ENCODE results near the gene ZNF559.
"Not testable (repeated sequence)": the region's sequence is repeated elsewhere in the genome, so short reads cannot be mapped to it uniquely, and the experiment has no call there.

The ZNF559 gene

DNA sequence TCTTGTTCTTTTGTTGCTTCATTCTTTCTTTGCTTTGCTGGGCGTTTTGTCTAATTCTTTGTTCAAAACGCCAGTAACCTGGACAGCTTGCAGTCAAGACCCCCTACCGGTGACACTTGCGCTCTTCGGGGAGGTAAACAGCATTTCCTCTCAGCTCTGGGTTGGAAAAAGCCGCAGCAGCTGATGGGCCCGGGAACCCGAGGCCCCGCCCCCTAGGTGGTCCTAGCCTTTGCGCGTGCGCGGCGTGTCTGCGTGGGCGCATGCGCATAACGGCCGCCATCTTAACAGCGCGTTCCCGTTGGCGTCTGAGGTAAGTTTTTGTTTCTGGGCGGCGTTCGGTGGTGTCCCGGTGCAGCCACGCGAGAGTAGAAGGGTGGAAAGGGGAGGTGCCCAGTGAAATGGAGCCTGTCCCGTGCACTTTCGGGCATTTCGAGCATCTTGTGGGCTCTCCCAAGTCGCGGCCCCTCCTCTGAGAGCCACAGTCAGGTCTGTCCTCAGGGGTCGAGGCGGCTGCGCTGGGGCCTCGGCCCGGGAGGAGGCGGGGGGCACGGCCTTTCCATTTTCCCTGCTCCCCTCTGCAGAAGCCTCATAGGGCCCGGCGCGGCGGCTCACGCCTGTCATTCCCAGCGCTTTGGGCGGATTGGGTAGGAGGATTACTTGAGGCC lies at the start of gene ZNF559:
TSS of gene ZNF559 (plus strand) at position 261 of the 665 bp plus-strand sequence. CDS start 14,371 bp downstream, outside the sequence.
- DNase-seq (peak; percentile 96), ATAC-seq (peak; percentile 97)
- Mint-ChIP-seq H3K27ac (peak within 1 kb of the TSS; percentile 88), H3K9me3 (peaks cover 34% of the 10 kb centered on the region), H3K4me3 (peak within 1 kb of the TSS; percentile 88), H3K4me1 (peaks cover 31% of the 10 kb centered on the region), H3K27me3 (no peaks in the 10 kb centered on the region), H3K36me3 (ENCODE audit: low read depth) (peaks cover 44% of the 10 kb centered on the region)

DNA sequence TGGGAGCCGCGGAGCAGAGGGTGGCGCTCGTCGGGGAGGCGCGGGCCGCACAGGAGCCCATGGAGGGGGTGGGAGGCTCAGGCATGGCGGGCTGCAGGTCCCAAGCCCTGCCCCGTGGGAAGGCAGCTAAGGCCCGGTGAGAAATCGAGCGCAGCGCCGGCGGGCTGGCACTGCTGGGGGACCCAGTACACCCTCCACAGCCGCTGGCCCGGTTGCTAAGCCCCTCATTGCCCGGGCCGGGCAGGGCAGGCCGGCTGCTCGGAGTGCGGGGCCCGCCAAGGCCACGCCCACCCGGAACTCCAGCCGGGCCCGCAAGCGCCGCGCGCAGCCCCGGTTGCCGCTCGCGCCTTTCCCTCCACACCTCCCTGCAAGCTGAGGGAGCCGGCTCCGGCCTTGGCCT lies 40.5 kb upstream of the ZNF559 start:
- not testable (repeated sequence) for H3K4me1 Mint-ChIP-seq, H3K27ac Mint-ChIP-seq, DNase-seq, ATAC-seq
- H3K4me3 Mint-ChIP-seq = peak overlapping the region; percentile 51
- H3K36me3 Mint-ChIP-seq (ENCODE audit: low read depth) = peaks cover 20% of the 10 kb centered on the region
- peaks cover 55% of the 10 kb centered on the region for H3K9me3 Mint-ChIP-seq
- peaks cover 12% of the 10 kb centered on the region for H3K27me3 Mint-ChIP-seq

DNA sequence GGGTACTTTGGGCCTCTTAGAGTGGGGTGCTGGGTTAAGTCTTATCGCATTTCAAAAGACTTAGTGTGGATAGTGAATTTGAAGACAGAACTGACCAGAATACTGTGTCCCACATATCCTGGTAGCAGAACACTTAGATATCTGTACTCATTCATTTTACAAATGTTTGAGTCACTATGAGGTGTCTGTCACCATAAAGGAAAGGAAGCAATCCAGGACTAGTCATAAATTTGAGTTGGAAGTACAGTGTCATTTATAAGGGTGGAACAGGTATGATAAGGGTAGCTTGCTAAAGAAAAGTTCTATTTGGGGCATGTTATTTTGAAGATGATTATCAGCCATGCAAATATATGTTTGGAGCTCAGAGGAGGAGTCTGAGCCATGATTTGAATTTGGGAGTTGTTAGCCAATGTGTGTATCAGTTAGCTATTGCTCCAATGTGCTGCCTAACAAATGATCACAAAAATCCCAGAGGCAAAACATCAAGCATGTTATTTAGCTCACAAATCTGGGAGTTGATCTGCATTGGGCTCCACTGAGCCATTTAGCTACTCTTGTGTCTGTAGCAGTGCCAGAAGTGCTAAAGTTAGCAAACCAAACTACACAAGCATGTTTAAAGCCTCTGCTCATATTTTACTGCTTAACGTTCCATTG lies 34.6 kb upstream of the ZNF559 start:
- Mint-ChIP-seq H3K27me3 (no peaks in the 10 kb centered on the region), H3K27ac (no peak overlapping the region), H3K4me3 (no peak overlapping the region), H3K4me1 (no peaks in the 10 kb centered on the region), H3K9me3 (peaks cover 53% of the 10 kb centered on the region), H3K36me3 (ENCODE audit: low read depth) (peaks cover 55% of the 10 kb centered on the region)
- ATAC-seq (no peak), DNase-seq (no peak)

DNA sequence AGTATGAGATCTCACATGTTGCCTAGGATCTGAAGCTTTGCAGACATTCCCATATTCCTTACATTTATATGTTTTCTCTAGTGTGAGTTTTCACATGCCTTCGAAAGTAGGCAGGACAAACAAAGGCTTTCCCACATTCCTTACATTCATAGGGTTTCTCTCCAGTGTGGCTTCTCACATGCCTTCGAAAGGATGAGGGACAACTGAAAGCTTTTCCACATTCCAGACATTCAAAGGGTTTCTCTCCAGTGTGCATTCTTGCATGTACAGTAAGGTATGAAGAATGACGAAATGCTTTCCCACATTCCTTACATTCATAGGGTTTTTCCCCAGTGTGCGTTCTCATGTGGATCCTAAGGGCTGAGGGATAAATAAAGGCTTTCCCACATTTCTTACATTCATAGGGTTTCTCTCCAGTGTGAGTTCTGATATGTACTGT lies 28.5 kb upstream of the ZNF559 start:
- Mint-ChIP-seq H3K27ac (no peak overlapping the region), H3K4me3 (no peak overlapping the region), H3K36me3 (ENCODE audit: low read depth) (peaks cover 88% of the 10 kb centered on the region), H3K27me3 (no peaks in the 10 kb centered on the region), H3K4me1 (no peaks in the 10 kb centered on the region), H3K9me3 (peaks cover 69% of the 10 kb centered on the region)
- ATAC-seq (no peak), DNase-seq (no peak)

DNA sequence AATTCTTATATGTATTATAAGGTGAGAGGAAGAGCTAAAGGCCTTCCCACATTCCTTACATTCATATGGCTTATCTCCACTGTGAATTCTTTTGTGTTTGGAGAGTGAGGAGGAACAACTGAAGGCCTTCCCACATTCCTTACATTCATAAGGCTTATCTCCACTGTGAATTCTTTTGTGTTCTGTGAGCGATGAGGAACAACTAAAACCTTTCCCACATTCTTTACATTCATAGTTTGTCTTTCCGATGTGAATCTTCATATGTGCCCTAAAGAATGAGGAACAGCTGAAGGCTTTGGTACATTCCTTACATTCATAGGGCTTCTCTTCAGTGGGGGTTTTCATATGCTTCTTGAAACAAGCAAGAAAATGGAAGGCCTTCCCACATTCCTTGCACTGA lies 27.6 kb upstream of the ZNF559 start:
- Mint-ChIP-seq H3K27ac (no peak overlapping the region), H3K36me3 (ENCODE audit: low read depth) (peaks cover 91% of the 10 kb centered on the region), H3K4me1 (no peaks in the 10 kb centered on the region), H3K9me3 (peaks cover 72% of the 10 kb centered on the region), H3K27me3 (no peaks in the 10 kb centered on the region), H3K4me3 (no peak overlapping the region)
- DNase-seq = no peak
- ATAC-seq = no peak

DNA sequence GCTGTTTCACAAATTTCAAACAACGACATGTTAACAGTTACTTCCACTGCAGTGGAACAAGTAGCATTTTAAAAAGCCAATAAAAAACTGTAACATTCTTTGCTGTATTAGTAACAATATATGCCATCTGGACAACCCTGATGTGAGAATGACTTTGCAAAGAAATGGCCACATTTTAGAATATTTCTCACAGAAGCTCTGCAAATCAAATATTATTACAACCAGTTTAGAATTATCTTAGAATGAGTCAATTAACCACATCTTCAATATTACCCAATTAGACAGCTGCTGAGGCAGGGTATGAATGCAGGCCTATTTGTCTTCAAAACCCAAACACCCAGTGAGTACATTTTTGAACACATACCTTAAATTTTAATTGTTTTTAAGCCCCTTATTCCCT lies 17.5 kb upstream of the ZNF559 start:
- Mint-ChIP-seq H3K27ac (no peak overlapping the region), H3K4me1 (peaks cover 27% of the 10 kb centered on the region), H3K36me3 (ENCODE audit: low read depth) (peaks cover 49% of the 10 kb centered on the region), H3K9me3 (peaks cover 23% of the 10 kb centered on the region), H3K27me3 (peaks cover 2% of the 10 kb centered on the region), H3K4me3 (no peak overlapping the region)
- DNase-seq (no peak), ATAC-seq (no peak)

DNA sequence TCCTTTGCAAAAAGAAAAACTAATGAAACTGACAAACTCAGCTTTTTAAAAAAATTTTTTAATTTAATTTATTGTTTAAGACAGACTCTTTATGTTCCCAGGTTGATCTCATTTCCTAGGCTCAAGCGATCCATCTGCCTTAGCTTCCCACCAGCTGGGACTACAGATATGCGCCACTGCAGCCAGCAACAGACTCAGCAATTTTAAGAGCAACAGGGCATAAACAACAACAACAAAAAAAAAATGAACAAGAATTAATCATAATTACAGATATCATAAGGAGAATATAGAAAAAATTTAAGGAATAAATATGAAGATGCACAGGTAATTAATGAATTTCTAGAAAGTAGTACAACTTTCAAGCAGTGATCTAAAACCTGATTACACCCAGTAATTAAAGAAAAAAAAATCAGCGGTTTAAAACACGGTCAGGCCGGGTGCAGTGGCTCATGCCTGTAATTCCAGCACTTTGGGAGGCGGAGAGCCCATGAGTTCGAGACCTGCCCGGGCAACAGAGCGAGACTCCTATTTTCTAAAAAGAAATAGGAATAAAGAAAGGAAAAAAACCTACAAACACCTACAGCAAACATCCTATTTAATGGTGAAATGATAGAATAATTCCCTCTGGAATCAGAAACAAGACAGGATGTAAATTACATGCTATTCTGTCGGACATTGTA lies 15.7 kb upstream of the ZNF559 start:
- Mint-ChIP-seq H3K36me3 (ENCODE audit: low read depth) (peaks cover 32% of the 10 kb centered on the region), H3K4me1 (peaks cover 29% of the 10 kb centered on the region), H3K27me3 (peaks cover 2% of the 10 kb centered on the region), H3K9me3 (peaks cover 11% of the 10 kb centered on the region), H3K4me3 (peak overlapping the region; percentile 89), H3K27ac (no peak overlapping the region)
- DNase-seq = no peak
- ATAC-seq = no peak

DNA sequence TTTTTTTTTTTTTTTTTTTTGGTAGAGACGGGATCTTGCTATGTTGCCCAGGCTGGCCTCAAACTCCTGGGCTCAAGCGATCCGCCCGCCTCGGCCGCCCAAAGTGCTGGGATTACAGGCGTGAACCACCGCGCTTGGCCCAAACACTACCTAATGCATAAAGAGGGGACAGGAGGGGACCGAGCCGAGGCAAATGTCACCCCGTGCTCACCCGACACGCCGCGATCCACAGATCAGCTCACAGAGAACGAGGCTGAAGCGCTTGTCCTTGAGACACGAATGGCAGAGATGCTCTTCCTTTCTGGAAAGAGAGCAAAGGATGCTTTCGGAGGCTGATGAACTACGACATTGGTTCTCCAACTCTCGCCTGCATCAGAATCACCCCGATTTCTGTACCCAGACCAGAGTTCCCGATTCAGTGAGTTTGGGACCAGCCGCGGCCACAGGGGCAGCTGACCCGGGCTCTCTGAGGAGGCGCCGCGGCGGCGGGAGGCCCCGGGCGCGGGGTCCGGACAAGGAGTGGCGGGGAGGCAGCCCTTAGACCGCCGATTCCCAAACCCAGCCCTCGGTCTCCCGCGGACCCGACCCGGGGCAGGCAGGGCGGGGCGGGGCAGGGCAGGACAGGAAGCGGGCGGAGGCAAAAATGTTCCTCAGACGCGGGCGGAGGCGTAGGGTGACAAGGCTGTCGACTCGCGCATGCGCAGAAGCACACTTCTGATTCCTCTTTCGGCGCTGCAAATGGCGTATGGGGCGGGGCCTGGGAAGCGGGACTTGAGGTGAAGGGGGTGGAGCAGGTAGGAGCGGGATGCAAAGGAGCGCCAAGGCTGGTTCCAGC lies 14.6 kb upstream of the ZNF559 start, which contains the start of gene ZNF699:
TSS of gene ZNF699 (minus strand) at position 700 of the 835 bp plus-strand sequence. CDS start 4,719 bp downstream, outside the sequence.
- ATAC-seq = peak; percentile 91
- peaks cover 18% of the 10 kb centered on the region for H3K9me3 Mint-ChIP-seq
- peaks cover 29% of the 10 kb centered on the region for H3K4me1 Mint-ChIP-seq
- H3K27ac Mint-ChIP-seq = peak within 1 kb of the TSS; percentile 97
- peak within 1 kb of the TSS; percentile 89 for H3K4me3 Mint-ChIP-seq
- peak; percentile 98 for DNase-seq
- peaks cover 20% of the 10 kb centered on the region for H3K36me3 Mint-ChIP-seq (ENCODE audit: low read depth)
- H3K27me3 Mint-ChIP-seq = peaks cover 2% of the 10 kb centered on the region

DNA sequence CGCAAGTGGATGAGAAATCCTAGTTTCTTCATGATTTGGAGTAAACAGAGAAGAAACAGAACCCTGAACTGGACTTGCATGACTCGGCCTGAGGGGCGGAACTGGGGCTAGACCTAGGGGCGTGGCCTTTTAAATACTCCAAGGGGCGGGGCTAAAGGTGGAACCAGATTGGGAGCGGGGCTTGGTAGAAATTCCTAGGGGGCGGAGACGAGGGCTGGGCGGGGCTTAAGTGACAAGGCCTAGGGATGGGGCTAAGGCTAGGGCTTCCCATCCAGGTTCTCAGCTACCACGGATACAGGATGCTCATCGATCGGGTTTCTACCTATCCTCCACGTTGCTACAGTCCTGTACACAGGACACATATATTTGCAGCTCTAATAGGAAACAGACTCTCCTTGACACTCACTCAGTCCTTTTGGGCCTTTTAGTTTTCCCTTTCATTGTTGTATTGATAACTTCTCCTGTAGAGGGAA lies 14.0 kb upstream of the ZNF559 start:
- Mint-ChIP-seq H3K4me1 (peaks cover 29% of the 10 kb centered on the region), H3K4me3 (peak overlapping the region; percentile 89), H3K36me3 (ENCODE audit: low read depth) (peaks cover 14% of the 10 kb centered on the region), H3K9me3 (peaks cover 18% of the 10 kb centered on the region), H3K27me3 (peaks cover 2% of the 10 kb centered on the region), H3K27ac (peak overlapping the region; percentile 97)
- DNase-seq = peak; percentile 89
- ATAC-seq = peak; percentile 76

DNA sequence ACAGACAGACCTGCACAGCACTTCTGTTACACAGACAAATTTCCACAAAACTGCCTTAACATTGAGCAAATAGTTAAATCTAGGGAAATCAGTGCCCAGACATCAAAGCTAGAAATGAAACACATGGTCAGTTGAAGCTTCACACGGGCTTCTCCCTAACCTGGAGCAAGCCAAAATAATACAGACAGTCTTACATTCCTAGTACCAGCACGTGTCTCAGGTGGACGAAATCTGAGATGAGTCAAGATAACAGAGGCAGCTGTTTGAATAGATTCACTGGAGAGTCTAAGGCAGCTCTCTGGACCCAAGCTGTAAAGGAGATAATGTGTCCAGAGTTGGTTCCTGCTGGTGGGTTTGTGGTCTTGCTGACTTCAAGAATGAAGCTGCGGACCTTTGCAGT lies 10.2 kb upstream of the ZNF559 start:
- ATAC-seq = no peak
- H3K9me3 Mint-ChIP-seq = peaks cover 35% of the 10 kb centered on the region

DNA sequence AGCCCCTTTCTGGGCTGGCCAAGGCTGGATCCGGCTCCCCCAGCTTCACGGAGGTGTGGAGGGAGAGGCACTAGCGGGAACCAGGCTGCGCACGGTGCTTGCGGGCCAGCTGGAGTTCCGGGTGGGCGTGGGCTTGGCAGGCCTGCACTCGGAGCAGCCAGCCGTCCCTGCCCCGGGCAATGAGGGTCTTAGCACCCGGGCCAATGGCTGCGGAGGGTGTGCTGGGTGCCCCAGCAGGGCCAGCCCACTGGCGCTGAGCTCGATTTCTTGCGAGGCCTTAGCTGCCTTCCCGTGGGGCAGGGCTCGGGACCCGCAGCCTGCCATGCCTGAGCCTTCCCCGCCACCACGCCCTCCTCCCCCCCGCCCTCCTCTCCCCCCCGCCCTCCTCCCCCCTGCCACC lies 2.6 kb upstream of the ZNF559 start:
- ATAC-seq (no peak), DNase-seq (no peak)
- Mint-ChIP-seq H3K27ac (no peak overlapping the region), H3K36me3 (ENCODE audit: low read depth) (peaks cover 23% of the 10 kb centered on the region), H3K27me3 (no peaks in the 10 kb centered on the region), H3K9me3 (peaks cover 32% of the 10 kb centered on the region), H3K4me3 (no peak overlapping the region), H3K4me1 (peaks cover 26% of the 10 kb centered on the region)

More for the DNA sequence above, 10.2 kb upstream of the ZNF559 start:
- peaks cover 2% of the 10 kb centered on the region for H3K27me3 Mint-ChIP-seq
- no peak overlapping the region for H3K27ac Mint-ChIP-seq
- no peak overlapping the region for H3K4me3 Mint-ChIP-seq
- no peaks in the 10 kb centered on the region for H3K36me3 Mint-ChIP-seq (ENCODE audit: low read depth)
- DNase-seq = no peak
- H3K4me1 Mint-ChIP-seq = peaks cover 14% of the 10 kb centered on the region

DNA sequence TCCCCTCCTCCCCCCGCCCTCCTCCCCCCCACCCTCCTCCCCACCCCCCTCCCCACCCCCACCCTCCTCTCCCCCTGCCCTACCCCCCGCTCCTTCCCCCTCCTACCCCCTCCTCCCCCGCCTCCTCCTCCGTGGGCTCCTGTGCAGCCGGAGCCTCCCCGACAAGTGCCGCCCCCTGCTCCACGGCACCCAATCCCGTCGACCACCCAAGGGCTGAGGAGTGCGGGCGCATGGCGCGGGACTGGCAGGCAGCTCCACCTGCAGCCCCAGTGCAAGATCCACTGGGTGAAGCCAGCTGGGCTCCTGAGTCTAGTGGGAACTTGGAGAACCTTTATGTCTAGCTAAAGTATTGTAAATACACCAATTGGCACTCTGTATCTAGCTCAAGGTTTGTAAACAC lies 2.2 kb upstream of the ZNF559 start:
- H3K36me3 Mint-ChIP-seq (ENCODE audit: low read depth) = peaks cover 24% of the 10 kb centered on the region
- H3K9me3 Mint-ChIP-seq = peaks cover 32% of the 10 kb centered on the region
- not testable (repeated sequence) for ATAC-seq

DNA sequence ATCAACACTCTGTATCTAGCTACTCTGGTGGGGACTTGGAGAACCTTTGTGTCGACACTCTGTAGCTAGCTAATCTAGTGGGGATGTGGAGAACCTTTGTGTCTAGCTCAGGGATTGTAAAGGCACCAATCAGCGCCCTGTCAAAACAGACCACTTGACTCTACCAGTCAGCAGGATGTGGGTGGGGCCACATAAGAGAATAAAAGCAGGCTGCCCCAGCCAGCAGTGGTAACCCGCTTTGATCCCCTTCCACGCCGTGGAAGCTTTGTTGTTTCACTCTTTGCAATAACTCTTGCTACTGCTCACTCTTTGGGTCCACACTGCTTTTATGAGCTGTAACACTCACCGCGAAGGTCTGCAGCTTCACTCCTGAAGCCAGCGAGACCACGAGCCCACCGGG lies 1.8 kb upstream of the ZNF559 start:
- H3K4me3 Mint-ChIP-seq, H3K27me3 Mint-ChIP-seq, DNase-seq, ATAC-seq, H3K27ac Mint-ChIP-seq: not testable (repeated sequence)
- Mint-ChIP-seq H3K9me3 (peaks cover 32% of the 10 kb centered on the region), H3K36me3 (ENCODE audit: low read depth) (peaks cover 27% of the 10 kb centered on the region), H3K4me1 (peaks cover 26% of the 10 kb centered on the region)

More for the DNA sequence above, 2.2 kb upstream of the ZNF559 start:
- not testable (repeated sequence) for H3K27me3 Mint-ChIP-seq, H3K4me3 Mint-ChIP-seq, H3K27ac Mint-ChIP-seq, DNase-seq
- H3K4me1 Mint-ChIP-seq = peaks cover 26% of the 10 kb centered on the region

DNA sequence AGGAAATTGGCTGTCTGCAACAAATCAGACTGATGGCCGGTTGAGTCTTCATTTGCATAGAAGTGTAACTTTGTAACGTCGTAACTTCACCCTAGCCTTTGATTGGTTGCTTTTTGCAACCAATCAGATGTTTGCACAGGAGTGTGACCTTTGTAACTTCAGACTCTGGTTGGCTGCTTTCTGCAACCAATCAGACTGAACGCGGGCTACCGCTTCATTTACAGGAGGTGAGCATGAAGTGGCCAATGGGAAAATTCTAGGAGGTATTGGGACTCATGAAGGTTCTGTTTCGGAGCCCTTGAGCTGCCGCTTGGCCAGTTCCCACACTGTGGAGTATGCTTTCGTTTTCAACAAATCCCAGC lies 441 bp upstream of the ZNF559 start:
- no peaks in the 10 kb centered on the region for H3K27me3 Mint-ChIP-seq
- H3K36me3 Mint-ChIP-seq (ENCODE audit: low read depth) = peaks cover 40% of the 10 kb centered on the region
- H3K4me3 Mint-ChIP-seq = peak overlapping the region; percentile 88
- peaks cover 31% of the 10 kb centered on the region for H3K9me3 Mint-ChIP-seq
- peak overlapping the region; percentile 88 for H3K27ac Mint-ChIP-seq
- peaks cover 29% of the 10 kb centered on the region for H3K4me1 Mint-ChIP-seq
- peak; percentile 50 for DNase-seq
- ATAC-seq = peak; percentile 38
